Measurements from ENCODE around the gene ANKMY1.

GRCh38 chr2:240498958-240499260 is 58.9 kb downstream of the ANKMY1 start:
- TF ChIP-seq CTCF (IDR thresholded peaks at IDR 0.05): no peak
- TF ChIP-seq POLR2A (IDR thresholded peaks at IDR 0.05): no peak

All from lower leg skin (tissue), 3 donors.